ENCODE data around the gene OR13J1.

- no peak for TF ChIP-seq POLR2A (IDR thresholded peaks at IDR 0.05)
- TF ChIP-seq CTCF (IDR thresholded peaks at IDR 0.05), result no peak
These were observed 49.2 kb upstream of the OR13J1 start for GRCh38 chr9:35919212-35920008.

Measured in heart left ventricle (tissue), 13 donors.